22Rv1 (cell line): ENCODE data around the gene ANKRD13C.

Experiments used
- ZFX ChIP-seq: fragments of 450-650 bp; IDR thresholded peaks from 2 replicates; pipeline ENCODE4 v1.6.1; 2017; ENCODE audit warnings: antibody characterized with exemption, borderline replicate concordance
- TF ChIP-seq, protein P1 (sequence below): fragments of 450-650 bp; IDR thresholded peaks from 2 replicates; pipeline ENCODE4 v1.5.1; 2017; ENCODE audit warnings: mild to moderate bottlenecking

DNA sequence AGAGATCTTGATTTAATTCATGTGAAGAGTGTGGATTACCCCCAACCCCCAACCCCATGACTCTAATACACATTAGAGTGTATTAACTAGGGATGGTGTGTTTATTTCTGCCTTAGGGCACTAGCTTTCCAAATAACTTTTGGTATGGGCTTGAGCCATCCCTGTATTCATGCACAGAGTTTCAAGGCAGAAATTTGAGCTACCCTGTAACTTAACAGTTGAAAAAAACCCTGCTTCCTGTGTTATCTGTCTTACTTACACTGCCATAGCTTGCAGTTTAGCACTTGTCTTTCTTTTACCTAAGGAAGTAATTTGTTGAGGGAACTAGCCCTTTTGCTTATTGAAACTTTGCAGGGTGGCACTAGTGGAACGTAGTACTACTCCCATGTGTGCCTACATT lies 127.1 kb downstream of the ANKRD13C start:
- TF ChIP-seq, protein P1, sequence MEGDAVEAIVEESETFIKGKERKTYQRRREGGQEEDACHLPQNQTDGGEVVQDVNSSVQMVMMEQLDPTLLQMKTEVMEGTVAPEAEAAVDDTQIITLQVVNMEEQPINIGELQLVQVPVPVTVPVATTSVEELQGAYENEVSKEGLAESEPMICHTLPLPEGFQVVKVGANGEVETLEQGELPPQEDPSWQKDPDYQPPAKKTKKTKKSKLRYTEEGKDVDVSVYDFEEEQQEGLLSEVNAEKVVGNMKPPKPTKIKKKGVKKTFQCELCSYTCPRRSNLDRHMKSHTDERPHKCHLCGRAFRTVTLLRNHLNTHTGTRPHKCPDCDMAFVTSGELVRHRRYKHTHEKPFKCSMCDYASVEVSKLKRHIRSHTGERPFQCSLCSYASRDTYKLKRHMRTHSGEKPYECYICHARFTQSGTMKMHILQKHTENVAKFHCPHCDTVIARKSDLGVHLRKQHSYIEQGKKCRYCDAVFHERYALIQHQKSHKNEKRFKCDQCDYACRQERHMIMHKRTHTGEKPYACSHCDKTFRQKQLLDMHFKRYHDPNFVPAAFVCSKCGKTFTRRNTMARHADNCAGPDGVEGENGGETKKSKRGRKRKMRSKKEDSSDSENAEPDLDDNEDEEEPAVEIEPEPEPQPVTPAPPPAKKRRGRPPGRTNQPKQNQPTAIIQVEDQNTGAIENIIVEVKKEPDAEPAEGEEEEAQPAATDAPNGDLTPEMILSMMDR = no peak
- TF ChIP-seq ZFX = no peak
